Embryonic facial prominence (tissue), 1 donor: ENCODE results near the gene STAB2.

Source experiments
- DNase-seq: peaks from one replicate; pipeline ENCODE4 v3.0.0-alpha.2; 2016; ENCODE audit errors: extremely low spot score

STAB2 gene

GRCh38 chr12:103748875-103749274, 161.8 kb downstream of the STAB2 start:
- no peak for DNase-seq

- no peak for DNase-seq
Observed at GRCh38 chr12:103751171-103751570, 164.1 kb downstream of the STAB2 start.

- DNase-seq, result no peak
Observed at GRCh38 chr12:103751600-103751999, 164.5 kb downstream of the STAB2 start.

GRCh38 chr12:103755425-103755824, 168.4 kb downstream of the STAB2 start:
- no peak for DNase-seq

- no peak for DNase-seq
Observed at GRCh38 chr12:103756443-103756842, 169.4 kb downstream of the STAB2 start.

GRCh38 chr12:103757248-103757647, 170.2 kb downstream of the STAB2 start:
- no peak for DNase-seq

- DNase-seq, result no peak
Observed at GRCh38 chr12:103758310-103759089, 171.4 kb downstream of the STAB2 start.

- no peak for DNase-seq
Observed at GRCh38 chr12:103762473-103762872, 175.4 kb downstream of the STAB2 start.

- DNase-seq, result no peak
Observed at GRCh38 chr12:103765322-103765721, 178.2 kb downstream of the STAB2 start.

- no peak for DNase-seq
Observed at GRCh38 chr12:103766028-103766427, 179.0 kb downstream of the STAB2 start.

- DNase-seq, result peak; percentile 86
Observed at GRCh38 chr12:103768467-103769123, 181.5 kb downstream of the STAB2 start.

GRCh38 chr12:103769240-103769945, 182.3 kb downstream of the STAB2 start:
- no peak for DNase-seq

- no peak for DNase-seq
Observed at GRCh38 chr12:103771466-103771865, 184.4 kb downstream of the STAB2 start.

- no peak for DNase-seq
Observed at GRCh38 chr12:103772367-103773108, 185.5 kb downstream of the STAB2 start.

- DNase-seq, result no peak
Observed at GRCh38 chr12:103773109-103773910, 186.2 kb downstream of the STAB2 start.

GRCh38 chr12:103774977-103775560, 188.0 kb downstream of the STAB2 start:
- no peak for DNase-seq

GRCh38 chr12:103778781-103779180, 191.7 kb downstream of the STAB2 start:
- DNase-seq, result no peak

- DNase-seq, result no peak
Observed at GRCh38 chr12:103779410-103780092, 192.5 kb downstream of the STAB2 start.

GRCh38 chr12:103780093-103780440, 193.0 kb downstream of the STAB2 start:
- DNase-seq, result no peak

- DNase-seq, result no peak
Observed at GRCh38 chr12:103780992-103781391, 193.9 kb downstream of the STAB2 start.
